Glomerular visceral epithelial cell (primary cell): ENCODE data around the gene SI.
"Not testable (repeated sequence)": the region's sequence is repeated elsewhere in the genome, so short reads cannot be mapped to it uniquely, and the experiment has no call there.

Experiments
- DNase-seq: peaks from one replicate; pipeline ENCODE4 v3.0.0-alpha.2; 2016; ENCODE audit errors: extremely low spot score

The SI gene

GRCh38 chr3:165078293-165078692 lies at the start of gene SI:
Gene SI (minus strand): TSS chr3:165078496. CDS start chr3:165076012, 2,484 bp downstream.
- DNase-seq: no peak

GRCh38 chr3:165125836-165126235 lies 47.5 kb upstream of the SI start:
- no peak for DNase-seq

- DNase-seq: no peak
Observed at GRCh38 chr3:165111401-165111800, 33.1 kb upstream of the SI start.

- DNase-seq: no peak
Observed at GRCh38 chr3:165103616-165104015, 25.3 kb upstream of the SI start.

GRCh38 chr3:165082650-165083049 lies 4.4 kb upstream of the SI start:
- no peak for DNase-seq

GRCh38 chr3:165081183-165081582 lies 2.9 kb upstream of the SI start:
- DNase-seq: no peak

- DNase-seq: no peak
Observed at GRCh38 chr3:165075695-165076094, 2.6 kb downstream of the SI start.

- no peak for DNase-seq
Observed at GRCh38 chr3:165070682-165071081, 7.6 kb downstream of the SI start.

- no peak for DNase-seq
Observed at GRCh38 chr3:165056510-165056909, 21.8 kb downstream of the SI start.

GRCh38 chr3:165040186-165040585 lies 38.1 kb downstream of the SI start:
- no peak for DNase-seq

- DNase-seq: no peak
Observed at GRCh38 chr3:165011557-165011956, 66.7 kb downstream of the SI start.

GRCh38 chr3:164984947-164985346 lies 93.3 kb downstream of the SI start:
- DNase-seq: no peak

- no peak for DNase-seq
Observed at GRCh38 chr3:164962610-164963009, 115.7 kb downstream of the SI start.

GRCh38 chr3:164952966-164953365 lies 125.3 kb downstream of the SI start:
- no peak for DNase-seq

GRCh38 chr3:164951403-164951802 lies 126.9 kb downstream of the SI start:
- not testable (repeated sequence) for DNase-seq

GRCh38 chr3:164940745-164941144 lies 137.6 kb downstream of the SI start:
- peak; percentile 48 for DNase-seq

GRCh38 chr3:164929642-164930041 lies 148.7 kb downstream of the SI start:
- DNase-seq: no peak
